Activated naive CD4-positive, alpha-beta T cell treated with anti-CD3 and anti-CD28 coated beads, Interleukin-2, amount 10 ng/mL, durations not matched to agents 7 days and 5 days (primary cell): Measurements from ENCODE around the gene CIAPIN1.

Experiments
- CTCF ChIA-PET: fragments of 350-600 bp; sonication (Branson Sonifier 250); formaldehyde crosslinking; loops from one replicate; lab custom pipeline; 2021; ENCODE audit warnings: antibody characterized with exemption; lab: Charles Lee
- DNase-seq: peaks from one replicate; pipeline ENCODE4 v3.0.0-alpha.2; 2020
- H3K27ac Mint-ChIP-seq: one replicate; pipeline ENCODE4 v1.8.0; 2021; ENCODE audit warnings: mild to moderate bottlenecking, moderate library complexity, mixed read lengths
- H3K27me3 Mint-ChIP-seq: one replicate; pipeline ENCODE4 v1.8.0; 2021; ENCODE audit warnings: mild to moderate bottlenecking, mixed read lengths
- H3K36me3 Mint-ChIP-seq: one replicate; pipeline ENCODE4 v1.8.0; 2021; ENCODE audit warnings: mixed read lengths
- H3K4me1 Mint-ChIP-seq: one replicate; pipeline ENCODE4 v1.8.0; 2021; ENCODE audit warnings: mixed read lengths
- H3K4me3 Mint-ChIP-seq: one replicate; pipeline ENCODE4 v1.8.0; 2021; ENCODE audit warnings: mild to moderate bottlenecking, moderate library complexity, mixed read lengths
- H3K9me3 Mint-ChIP-seq: one replicate; pipeline ENCODE4 v1.8.0; 2021; ENCODE audit warnings: mixed read lengths

Gene CIAPIN1

GRCh38 chr16:57480754-57481230, 33.6 kb upstream of the CIAPIN1 start:
- H3K27ac Mint-ChIP-seq = no peak overlapping the region
- H3K4me1 Mint-ChIP-seq = peaks cover 14% of the 10 kb centered on the region

GRCh38 chr16:57479976-57480753, 33.0 kb upstream of the CIAPIN1 start:
- no peak overlapping the region for H3K4me3 Mint-ChIP-seq
- peaks cover 34% of the 10 kb centered on the region for H3K27me3 Mint-ChIP-seq
- CTCF ChIA-PET = interaction anchor here (1.0 to 2.4 kb wide), 2 partner anchors 39 to 61 kb away, joined by 3 to 14 read pairs; no protein-coding TSS in a partner anchor
- H3K27ac Mint-ChIP-seq = no peak overlapping the region
- H3K36me3 Mint-ChIP-seq = no peaks in the 10 kb centered on the region
- H3K9me3 Mint-ChIP-seq = no peaks in the 10 kb centered on the region
- DNase-seq = no peak
- H3K4me1 Mint-ChIP-seq = peaks cover 16% of the 10 kb centered on the region

More at GRCh38 chr16:57480754-57481230, 33.6 kb upstream of the CIAPIN1 start:
- CTCF ChIA-PET = interaction anchor here (1.0 to 2.4 kb wide), 4 partner anchors 18 to 62 kb away, joined by 3 to 14 read pairs (median 4); partner anchors contain the start of gene POLR2C
- peaks cover 40% of the 10 kb centered on the region for H3K27me3 Mint-ChIP-seq
- no peak overlapping the region for H3K4me3 Mint-ChIP-seq
- DNase-seq = no peak
- no peaks in the 10 kb centered on the region for H3K9me3 Mint-ChIP-seq
- no peaks in the 10 kb centered on the region for H3K36me3 Mint-ChIP-seq

GRCh38 chr16:57479205-57479975, 32.2 kb upstream of the CIAPIN1 start:
- Mint-ChIP-seq H3K27ac (no peak overlapping the region), H3K4me3 (no peak overlapping the region), H3K27me3 (peaks cover 26% of the 10 kb centered on the region), H3K36me3 (no peaks in the 10 kb centered on the region), H3K4me1 (peaks cover 20% of the 10 kb centered on the region), H3K9me3 (no peaks in the 10 kb centered on the region)
- DNase-seq = no peak
- CTCF ChIA-PET = interaction anchor here (2.4 to 9.5 kb wide), 2 partner anchors 39 to 40 kb away, joined by 14 to 79 read pairs; no protein-coding TSS in a partner anchor

- DNase-seq = no peak
- H3K27ac Mint-ChIP-seq = no peak overlapping the region
- peaks cover 18% of the 10 kb centered on the region for H3K27me3 Mint-ChIP-seq
- CTCF ChIA-PET = interaction anchor here (1.3 to 9.5 kb wide), 2 partner anchors 9 to 40 kb away, joined by 3 to 79 read pairs; no protein-coding TSS in a partner anchor
- H3K9me3 Mint-ChIP-seq = no peaks in the 10 kb centered on the region
- no peak overlapping the region for H3K4me3 Mint-ChIP-seq
- no peaks in the 10 kb centered on the region for H3K36me3 Mint-ChIP-seq
- H3K4me1 Mint-ChIP-seq = peaks cover 20% of the 10 kb centered on the region
Measured at GRCh38 chr16:57478396-57479204, 31.4 kb upstream of the CIAPIN1 start.

- CTCF ChIA-PET = interaction anchor here (0.7 to 9.5 kb wide), 3 partner anchors 10 to 41 kb away, joined by 3 to 79 read pairs (median 3); no protein-coding TSS in a partner anchor
- H3K4me1 Mint-ChIP-seq = peaks cover 20% of the 10 kb centered on the region
- no peak overlapping the region for H3K4me3 Mint-ChIP-seq
- no peak overlapping the region for H3K27ac Mint-ChIP-seq
- no peaks in the 10 kb centered on the region for H3K9me3 Mint-ChIP-seq
- no peaks in the 10 kb centered on the region for H3K36me3 Mint-ChIP-seq
- H3K27me3 Mint-ChIP-seq = peaks cover 13% of the 10 kb centered on the region
- no peak for DNase-seq
Measured at GRCh38 chr16:57477531-57478202, 30.5 kb upstream of the CIAPIN1 start.

- no peak for DNase-seq
- CTCF ChIA-PET = interaction anchor here (0.7 to 9.5 kb wide), 6 partner anchors 10 to 46 kb away, joined by 3 to 79 read pairs (median 4); partner anchors contain the start of genes DOK4 and POLR2C
- Mint-ChIP-seq H3K36me3 (peaks cover 4% of the 10 kb centered on the region), H3K27me3 (peaks cover 13% of the 10 kb centered on the region), H3K27ac (no peak overlapping the region), H3K4me1 (peaks cover 25% of the 10 kb centered on the region), H3K9me3 (no peaks in the 10 kb centered on the region), H3K4me3 (no peak overlapping the region)
Measured at GRCh38 chr16:57476546-57477410, 29.6 kb upstream of the CIAPIN1 start.

GRCh38 chr16:57475711-57476339, 28.6 kb upstream of the CIAPIN1 start:
- Mint-ChIP-seq H3K27me3 (peaks cover 8% of the 10 kb centered on the region), H3K27ac (peak overlapping the region; percentile 69), H3K4me3 (no peak overlapping the region), H3K9me3 (no peaks in the 10 kb centered on the region), H3K36me3 (peaks cover 8% of the 10 kb centered on the region), H3K4me1 (peaks cover 25% of the 10 kb centered on the region)
- DNase-seq = peak; percentile 90
- CTCF ChIA-PET = interaction anchor here (0.6 to 9.5 kb wide), 11 partner anchors 11 to 387 kb away, joined by 3 to 79 read pairs (median 5); partner anchors contain the start of genes DOK4 and POLR2C

- Mint-ChIP-seq H3K4me3 (no peak overlapping the region), H3K27ac (no peak overlapping the region), H3K4me1 (peaks cover 25% of the 10 kb centered on the region), H3K9me3 (no peaks in the 10 kb centered on the region), H3K36me3 (peaks cover 16% of the 10 kb centered on the region), H3K27me3 (peaks cover 8% of the 10 kb centered on the region)
- CTCF ChIA-PET = interaction anchor here (0.6 to 9.5 kb wide), 9 partner anchors 9 to 388 kb away, joined by 3 to 79 read pairs (median 6); partner anchors contain the start of genes DOK4 and POLR2C
- no peak for DNase-seq
Measured at GRCh38 chr16:57474671-57475661, 27.8 kb upstream of the CIAPIN1 start.

- Mint-ChIP-seq H3K4me3 (no peak overlapping the region), H3K4me1 (peaks cover 25% of the 10 kb centered on the region), H3K27ac (no peak overlapping the region), H3K36me3 (peaks cover 23% of the 10 kb centered on the region), H3K27me3 (no peaks in the 10 kb centered on the region), H3K9me3 (no peaks in the 10 kb centered on the region)
- no peak for DNase-seq
- CTCF ChIA-PET = interaction anchor here (1.3 to 9.5 kb wide), 6 partner anchors 9 to 45 kb away, joined by 4 to 79 read pairs (median 10); partner anchors contain the start of genes DOK4 and POLR2C
Measured at GRCh38 chr16:57473906-57474305, 26.7 kb upstream of the CIAPIN1 start.

- Mint-ChIP-seq H3K27ac (no peak overlapping the region), H3K9me3 (no peaks in the 10 kb centered on the region), H3K36me3 (peaks cover 29% of the 10 kb centered on the region), H3K4me1 (peaks cover 25% of the 10 kb centered on the region), H3K4me3 (no peak overlapping the region), H3K27me3 (no peaks in the 10 kb centered on the region)
- no peak for DNase-seq
- CTCF ChIA-PET = interaction anchor here (0.9 to 9.5 kb wide), 4 partner anchors 11 to 56 kb away, joined by 3 to 79 read pairs (median 14); partner anchors contain the start of genes DOK4 and POLR2C
Measured at GRCh38 chr16:57473176-57473840, 26.1 kb upstream of the CIAPIN1 start.
